Glutamatergic neuron (in vitro differentiated cells): ENCODE measurements around the gene PLA2G1B. TPM values are rescaled to one million over a fixed set of nuclear protein-coding genes. Genes with fewer than 3 reads are reported as not detected.

Source experiments
- DNase-seq: peaks from one replicate; pipeline ENCODE4 v3.0.0; 2022
- H3K27ac Mint-ChIP-seq: one replicate; pipeline ENCODE4 v1.8.0; 2020; ENCODE audit warnings: mild to moderate bottlenecking, mixed read lengths, inconsistent platforms; ENCODE audit not compliant: unreplicated experiment
- H3K27me3 Mint-ChIP-seq: one replicate; pipeline ENCODE4 v1.8.0; 2020; ENCODE audit warnings: mild to moderate bottlenecking, moderate library complexity, mixed read lengths, inconsistent platforms; ENCODE audit not compliant: unreplicated experiment
- H3K36me3 Mint-ChIP-seq: one replicate; pipeline ENCODE4 v1.8.0; 2020; ENCODE audit warnings: mild to moderate bottlenecking, mixed read lengths, inconsistent platforms; ENCODE audit not compliant: unreplicated experiment
- H3K4me1 Mint-ChIP-seq: one replicate; pipeline ENCODE4 v1.8.0; 2020; ENCODE audit warnings: mild to moderate bottlenecking, low read depth, mixed read lengths, inconsistent platforms; ENCODE audit not compliant: unreplicated experiment
- H3K4me3 Mint-ChIP-seq: one replicate; pipeline ENCODE4 v1.8.0; 2020; ENCODE audit warnings: mild to moderate bottlenecking, mixed read lengths, inconsistent platforms; ENCODE audit not compliant: unreplicated experiment
- H3K9me3 Mint-ChIP-seq: one replicate; pipeline ENCODE4 v1.8.0; 2020; ENCODE audit warnings: mild to moderate bottlenecking, moderate library complexity, mixed read lengths, inconsistent platforms; ENCODE audit not compliant: unreplicated experiment
- total RNA-seq: library from RNA; stranded (reverse); fragmentation: NEBNext Ultra II Directional; extraction: Animal tissue kit (Norgen Biotek cat#: 25700); gene quantifications from one replicate; pipeline ENCODE4 v1.2.1, GENCODE V29; 2021; ENCODE audit not compliant: unreplicated experiment
- TF ChIP-seq, protein P1 (sequence below): fragments of 200-600 bp; sonication (generic); IDR thresholded peaks from one replicate; pipeline ENCODE4 v1.5.0; 2021; ENCODE audit not compliant: partially characterized antibody, unreplicated experiment

The PLA2G1B gene
- total RNA-seq, 1 donor from 2014 or later: not detected

DNA sequence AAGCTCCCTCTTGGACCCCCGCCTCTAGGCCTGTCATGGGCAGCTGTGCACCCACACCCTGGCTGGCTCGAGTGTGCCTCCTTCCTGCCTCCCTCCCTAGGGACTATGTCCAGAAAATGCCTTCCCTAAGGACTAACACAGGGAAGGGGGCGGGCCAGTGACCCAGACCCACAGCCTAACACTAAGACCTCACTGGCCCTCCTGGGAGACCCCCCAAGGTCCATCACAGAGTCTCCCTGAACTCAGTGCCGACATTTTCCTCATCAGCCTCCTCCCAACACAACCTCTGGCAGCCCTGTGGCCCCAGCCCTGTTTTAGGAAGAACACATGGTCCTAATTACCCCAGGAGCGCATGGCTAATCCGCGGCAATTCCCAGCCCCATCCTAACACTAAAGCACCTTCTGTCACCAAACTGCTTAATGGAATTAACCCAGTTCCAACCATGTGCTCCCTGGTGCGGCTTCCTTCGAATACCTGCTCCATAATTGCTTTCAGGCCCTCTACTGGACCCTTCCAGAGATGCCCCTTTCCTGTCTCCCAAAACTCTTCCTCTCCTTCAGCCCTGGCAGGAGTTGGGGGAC, 35.8 kb upstream of the PLA2G1B start:
- peaks cover 40% of the 10 kb centered on the region for H3K27me3 Mint-ChIP-seq
- H3K27ac Mint-ChIP-seq: peak overlapping the region; percentile 100
- TF ChIP-seq, protein P1, sequence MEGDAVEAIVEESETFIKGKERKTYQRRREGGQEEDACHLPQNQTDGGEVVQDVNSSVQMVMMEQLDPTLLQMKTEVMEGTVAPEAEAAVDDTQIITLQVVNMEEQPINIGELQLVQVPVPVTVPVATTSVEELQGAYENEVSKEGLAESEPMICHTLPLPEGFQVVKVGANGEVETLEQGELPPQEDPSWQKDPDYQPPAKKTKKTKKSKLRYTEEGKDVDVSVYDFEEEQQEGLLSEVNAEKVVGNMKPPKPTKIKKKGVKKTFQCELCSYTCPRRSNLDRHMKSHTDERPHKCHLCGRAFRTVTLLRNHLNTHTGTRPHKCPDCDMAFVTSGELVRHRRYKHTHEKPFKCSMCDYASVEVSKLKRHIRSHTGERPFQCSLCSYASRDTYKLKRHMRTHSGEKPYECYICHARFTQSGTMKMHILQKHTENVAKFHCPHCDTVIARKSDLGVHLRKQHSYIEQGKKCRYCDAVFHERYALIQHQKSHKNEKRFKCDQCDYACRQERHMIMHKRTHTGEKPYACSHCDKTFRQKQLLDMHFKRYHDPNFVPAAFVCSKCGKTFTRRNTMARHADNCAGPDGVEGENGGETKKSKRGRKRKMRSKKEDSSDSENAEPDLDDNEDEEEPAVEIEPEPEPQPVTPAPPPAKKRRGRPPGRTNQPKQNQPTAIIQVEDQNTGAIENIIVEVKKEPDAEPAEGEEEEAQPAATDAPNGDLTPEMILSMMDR: no peak
- peak; percentile 52 for DNase-seq
- peaks cover under 1% of the 10 kb centered on the region for H3K36me3 Mint-ChIP-seq
- peaks cover 36% of the 10 kb centered on the region for H3K9me3 Mint-ChIP-seq
- peak overlapping the region; percentile 90 for H3K4me3 Mint-ChIP-seq
- H3K4me1 Mint-ChIP-seq: peaks cover 66% of the 10 kb centered on the region

DNA sequence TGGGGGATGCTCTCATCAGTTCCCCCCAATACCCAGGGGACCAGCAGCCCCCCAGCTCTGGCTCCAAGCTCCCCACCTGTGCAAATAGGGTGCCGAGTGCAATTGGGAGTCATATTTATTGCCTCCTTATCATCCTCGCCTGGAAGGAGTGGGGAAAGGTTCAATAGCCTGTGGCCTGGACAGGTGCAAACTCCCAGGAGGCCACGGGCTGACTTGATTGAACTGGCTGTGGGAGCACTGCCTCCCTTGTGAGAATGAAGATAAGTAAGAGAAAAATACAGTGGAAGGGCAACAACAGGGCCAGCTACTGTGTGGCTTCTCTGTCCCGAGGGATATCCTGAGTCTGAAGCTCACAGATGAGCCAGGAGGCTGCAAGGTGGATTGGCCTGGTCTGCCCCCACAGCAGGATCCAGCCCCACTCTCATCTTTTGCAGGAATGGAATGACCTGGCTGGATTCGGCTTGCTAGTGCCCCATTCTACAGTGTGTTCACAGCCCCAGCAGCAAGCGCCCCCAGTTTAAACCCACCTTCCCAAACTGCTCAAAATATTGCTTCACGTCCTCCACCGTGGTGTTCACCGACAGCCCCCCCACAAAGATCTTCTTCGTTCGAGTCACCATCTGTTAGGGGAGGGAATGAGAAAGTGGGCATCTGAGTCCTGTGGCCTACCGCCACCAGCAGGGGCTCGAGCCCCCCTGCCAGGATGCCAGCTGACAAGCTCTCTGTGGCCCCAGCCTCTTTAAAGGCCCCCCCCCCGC, 35.1 kb upstream of the PLA2G1B start:
- H3K27ac Mint-ChIP-seq: peak overlapping the region; percentile 100
- H3K36me3 Mint-ChIP-seq: peaks cover 4% of the 10 kb centered on the region
- TF ChIP-seq, protein P1: no peak
- H3K4me1 Mint-ChIP-seq: peaks cover 73% of the 10 kb centered on the region
- peaks cover 39% of the 10 kb centered on the region for H3K9me3 Mint-ChIP-seq
- peak overlapping the region; percentile 90 for H3K4me3 Mint-ChIP-seq
- H3K27me3 Mint-ChIP-seq: peaks cover 38% of the 10 kb centered on the region
- DNase-seq: peak; percentile 60

DNA sequence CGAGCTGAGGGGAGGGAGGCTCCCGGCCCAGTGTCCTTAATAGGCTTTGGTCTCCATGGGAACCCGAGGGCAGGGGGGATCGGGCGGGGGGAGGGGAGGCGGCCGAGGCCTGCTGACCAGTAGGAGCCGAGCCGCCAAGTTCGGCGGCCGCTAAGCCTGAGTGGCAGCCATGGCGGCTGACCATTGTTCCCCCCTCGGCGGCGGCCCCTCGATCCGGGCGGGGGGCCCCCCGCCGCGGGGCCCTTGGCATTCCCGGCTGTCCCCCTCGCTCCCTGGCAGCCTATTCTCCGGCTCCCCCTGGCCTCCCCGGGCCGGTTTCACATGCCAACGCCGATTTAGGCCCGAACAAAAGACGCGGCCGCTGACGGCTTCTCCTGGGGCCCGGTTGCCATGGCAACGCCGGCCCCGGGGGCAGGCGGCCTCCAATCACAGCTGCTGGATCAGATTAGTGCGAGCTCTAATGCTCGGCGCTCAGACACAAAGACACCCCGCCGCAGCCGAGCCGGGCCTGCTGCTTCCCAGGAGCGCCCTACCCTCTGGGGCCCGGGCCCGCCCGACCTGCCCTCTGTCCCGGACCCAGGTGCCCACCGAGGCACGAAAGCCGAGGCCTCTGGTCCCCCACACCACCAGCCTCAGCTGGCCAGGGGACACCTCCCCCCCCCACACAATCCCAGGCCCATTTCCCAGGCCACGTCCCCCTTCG, 34.1 kb upstream of the PLA2G1B start:
- DNase-seq: peak; percentile 90
- H3K27ac Mint-ChIP-seq: peak overlapping the region; percentile 100
- peaks cover 36% of the 10 kb centered on the region for H3K9me3 Mint-ChIP-seq
- TF ChIP-seq, protein P1: no peak
- H3K27me3 Mint-ChIP-seq: peaks cover 35% of the 10 kb centered on the region
- peak overlapping the region; percentile 90 for H3K4me3 Mint-ChIP-seq
- H3K4me1 Mint-ChIP-seq: peaks cover 72% of the 10 kb centered on the region
- peaks cover 4% of the 10 kb centered on the region for H3K36me3 Mint-ChIP-seq

DNA sequence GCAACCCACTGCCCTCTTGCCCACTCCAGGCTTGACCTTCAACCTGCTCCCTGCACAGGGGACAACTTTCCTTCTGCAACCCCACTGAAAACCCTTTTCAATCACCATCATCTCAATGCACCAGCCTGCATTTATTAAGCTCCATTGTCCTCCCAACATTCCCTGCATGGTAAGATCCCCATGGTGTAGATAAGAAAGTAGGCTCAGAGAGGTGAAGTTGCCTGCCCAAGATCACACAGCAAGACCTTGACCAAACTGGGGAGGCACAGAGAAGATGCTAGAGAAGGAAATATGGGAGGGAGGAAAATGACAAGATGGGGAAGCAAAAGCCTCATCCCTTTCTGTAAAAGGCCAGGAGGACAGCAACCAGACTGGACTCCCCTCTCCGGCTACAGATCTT, 31.5 kb upstream of the PLA2G1B start:
- peaks cover 31% of the 10 kb centered on the region for H3K9me3 Mint-ChIP-seq
- peak overlapping the region; percentile 88 for H3K27ac Mint-ChIP-seq
- peak overlapping the region; percentile 53 for H3K4me3 Mint-ChIP-seq
- H3K27me3 Mint-ChIP-seq: peaks cover 29% of the 10 kb centered on the region
- TF ChIP-seq, protein P1: no peak
- peaks cover 60% of the 10 kb centered on the region for H3K4me1 Mint-ChIP-seq
- H3K36me3 Mint-ChIP-seq: peaks cover 4% of the 10 kb centered on the region
- no peak for DNase-seq
